SK-N-SH (cell line): ENCODE data around the gene P3H2. TPM values are rescaled to one million over a fixed set of nuclear protein-coding genes. Genes with fewer than 3 reads are reported as not detected.

Source experiments
- CTCF ChIA-PET: fragments of 300-600, 350-600 bp; formaldehyde crosslinking; extraction: SDS; loops from one replicate; lab custom pipeline; 2021; lab: Yijun Ruan, JAX
- POLR2A ChIA-PET: fragments of 350-600 bp; sonication (Branson Sonifier 250); formaldehyde crosslinking; extraction: SDS; loops from one replicate; lab custom pipeline; 2020; ENCODE audit warnings: antibody characterized with exemption, inconsistent platforms; lab: Yijun Ruan, JAX
- DNase-seq: peaks from one replicate; pipeline ENCODE4 v3.0.0; 2012
- H2AFZ ChIP-seq: fragments of 200-600 bp; sonication (generic); 2 replicates; pipeline ENCODE4 v1.8.1; 2016; ENCODE audit warnings: antibody characterized with exemption, mild to moderate bottlenecking, low read depth
- H3F3A ChIP-seq: fragments of 200-600 bp; sonication (generic); replicated peaks from 2 replicates; pipeline ENCODE3; 2016; ENCODE audit warnings: antibody characterized with exemption, mild to moderate bottlenecking; ENCODE audit not compliant: insufficient read depth
- H3K27ac ChIP-seq, 2 experiments: fragments of 200-500 bp in 1 of 2; fragments of 200-600 bp in 1 of 2; sonication (Bioruptor generic) in 1 of 2; sonication (generic), shearing (Covaris generic) in 1 of 2; 2 replicates each; pipeline versions ENCODE4 v1.5.1 to v1.6.1; 2014 to 2016; ENCODE audit warnings: low read depth in 2 of 2, inconsistent platforms in 1 of 2, low read length in 1 of 2, mild to moderate bottlenecking in 1 of 2, mixed read lengths in 1 of 2
- H3K27me3 ChIP-seq: fragments of 200-600 bp; sonication (generic), shearing (Covaris generic); 2 replicates; pipeline ENCODE4 v1.6.1; 2016; ENCODE audit warnings: mixed run types; ENCODE audit not compliant: insufficient read depth
- H3K36me3 ChIP-seq, 2 experiments: fragments of 200-500 bp in 1 of 2; fragments of 200-600 bp in 1 of 2; sonication (Bioruptor generic) in 1 of 2; sonication (generic) in 1 of 2; replicated peaks in 1 of 2; 2 replicates each; pipeline versions ENCODE3 to v1.5.1; 2014 to 2016; ENCODE audit warnings: low read length in 1 of 2, mild to moderate bottlenecking in 1 of 2; ENCODE audit not compliant: insufficient read depth in 2 of 2, control insufficient read depth in 1 of 2
- H3K4me1 ChIP-seq, 2 experiments: fragments of 200-500 bp in 1 of 2; fragments of 200-600 bp in 1 of 2; sonication (Bioruptor generic) in 1 of 2; sonication (generic), shearing (Covaris generic) in 1 of 2; 2 replicates each; pipeline versions ENCODE4 v1.5.1 to v1.6.1; 2014 to 2016; ENCODE audit warnings: low read depth in 1 of 2, low read length in 1 of 2, mixed run types in 1 of 2; ENCODE audit not compliant: insufficient read depth in 2 of 2, control insufficient read depth in 1 of 2
- H3K4me2 ChIP-seq: fragments of 200-600 bp; sonication (generic), shearing (Covaris generic); 2 replicates; pipeline ENCODE4 v1.6.1; 2017; ENCODE audit warnings: mixed run types
- H3K4me3 ChIP-seq, 2 experiments: fragments of 200-500 bp in 1 of 2; fragments of 200-600 bp in 1 of 2; sonication (Bioruptor generic) in 1 of 2; sonication (generic), shearing (Covaris generic) in 1 of 2; 2 replicates each; pipeline versions ENCODE4 v1.5.1 to v1.8.1; 2014 to 2016; ENCODE audit warnings: low read depth in 2 of 2, inconsistent platforms in 1 of 2, low read length in 1 of 2, mild to moderate bottlenecking in 1 of 2, mixed read lengths in 1 of 2, moderate library complexity in 1 of 2
- H3K79me2 ChIP-seq: fragments of 200-600 bp; sonication (generic); 2 replicates; pipeline ENCODE4 v1.8.1; 2017; ENCODE audit warnings: mild to moderate bottlenecking; ENCODE audit not compliant: insufficient read depth
- H3K9ac ChIP-seq: fragments of 200-600 bp; sonication (generic); 2 replicates; pipeline ENCODE4 v1.6.1; 2017; ENCODE audit warnings: mixed run types
- H3K9me2 ChIP-seq: fragments of 200-600 bp; sonication (generic); 2 replicates; pipeline ENCODE4 v1.6.1; 2017; ENCODE audit warnings: mixed run types
- H3K9me3 ChIP-seq: fragments of 200-600 bp; sonication (generic); 2 replicates; pipeline ENCODE4 v1.6.1; 2017; ENCODE audit warnings: mixed run types, mild to moderate bottlenecking, moderate library complexity
- H4K20me1 ChIP-seq: fragments of 200-600 bp; sonication (generic); 2 replicates; pipeline ENCODE4 v1.6.1; 2017; ENCODE audit warnings: mild to moderate bottlenecking, mixed run types; ENCODE audit not compliant: insufficient read depth
- CTCF ChIP-seq: fragments of 200-600 bp; sonication (generic); IDR thresholded peaks from 2 replicates; pipeline ENCODE4 v1.6.1; 2017; ENCODE audit warnings: antibody characterized with exemption, mild to moderate bottlenecking, moderate library complexity
- EP300 ChIP-seq, 2 experiments: IDR thresholded peaks; 2 replicates each; pipeline versions ENCODE4 v1.4.0 to v1.6.1; 2012; ENCODE audit warnings: borderline replicate concordance in 1 of 2, low read depth in 1 of 2, low read length in 1 of 2
- EZH2phosphoT487 ChIP-seq: fragments of 200-600 bp; sonication (generic); IDR thresholded peaks from 2 replicates; pipeline ENCODE4 v1.6.1; 2017; ENCODE audit warnings: low read depth, mixed run types, mild to moderate bottlenecking, antibody characterized with exemption, moderate library complexity, borderline replicate concordance
- FOSL2 ChIP-seq: IDR thresholded peaks from 2 replicates; pipeline ENCODE4 v1.4.0; 2012; ENCODE audit warnings: low read depth, mild to moderate bottlenecking, moderate library complexity, borderline replicate concordance
- FOXM1 ChIP-seq: IDR thresholded peaks from 2 replicates; pipeline ENCODE4 v1.4.0; 2012; ENCODE audit warnings: low read depth, mild to moderate bottlenecking
- GABPA ChIP-seq: IDR thresholded peaks from 2 replicates; pipeline ENCODE4 v1.4.0; 2012; ENCODE audit warnings: low read depth, mild to moderate bottlenecking
- GATA2 ChIP-seq: sonication (generic); formaldehyde crosslinking; IDR thresholded peaks from 2 replicates; pipeline ENCODE4 v1.5.0; 2020; ENCODE audit warnings: mild to moderate bottlenecking, missing genetic modification reagents
- JUND ChIP-seq: IDR thresholded peaks from 2 replicates; pipeline ENCODE4 v1.4.0; 2012
- MXI1 ChIP-seq: IDR thresholded peaks from 2 replicates; pipeline ENCODE4 v1.6.1; 2012; ENCODE audit warnings: mild to moderate bottlenecking, low read depth, low read length, improper control_type of control experiment
- PBX3 ChIP-seq: IDR thresholded peaks from 2 replicates; pipeline ENCODE4; 2012
- POLR2AphosphoS5 ChIP-seq: IDR thresholded peaks from 2 replicates; pipeline ENCODE4 v1.6.1; 2012; ENCODE audit warnings: low read depth, low read length
- RXRA ChIP-seq: IDR thresholded peaks from 2 replicates; pipeline ENCODE4 v1.4.0; 2012; ENCODE audit warnings: low read depth, mild to moderate bottlenecking, borderline replicate concordance
- SMC3 ChIP-seq: IDR thresholded peaks from 2 replicates; pipeline ENCODE4 v1.6.1; 2012; ENCODE audit warnings: low read depth, low read length, improper control_type of control experiment
- USF1 ChIP-seq: IDR thresholded peaks from 2 replicates; pipeline ENCODE4 v1.4.0; 2012; ENCODE audit warnings: low read depth, borderline replicate concordance
- USF2 ChIP-seq: fragments of 150-350 bp; IDR thresholded peaks from 2 replicates; pipeline ENCODE4 v1.6.1; 2017; ENCODE audit warnings: antibody characterized with exemption, low read length, low read depth, borderline replicate concordance
- YY1 ChIP-seq: IDR thresholded peaks from 2 replicates; pipeline ENCODE4 v1.4.0; 2012; ENCODE audit warnings: low read depth, mild to moderate bottlenecking
- ZBTB33 ChIP-seq: IDR thresholded peaks from 2 replicates; pipeline ENCODE4 v1.4.0; 2012; ENCODE audit warnings: low read depth, borderline replicate concordance
- WGBS: methylation state at CpG from one replicate; pipeline ENCODE4 v1.1.6; 2017; ENCODE audit warnings: low lambda C conversion rate; 5-methylcytosine and 5-hydroxymethylcytosine counted together
- polyA plus RNA-seq, 3 experiments: library from polyadenylated mRNA; depleted of rRNA; stranded (reverse); fragments of >200 nt; gene quantifications; 2 replicates each; pipeline ENCODE4 v1.2.3, GENCODE V29; 2012

P3H2 gene
- polyA plus RNA-seq, 1 of the 3 experiments (the other 2 are of a cell fraction), result 2.8 TPM

- DNase-seq, result no peak
- H3K9me2 ChIP-seq, result no peaks in the 10 kb centered on the region
- TF ChIP-seq POLR2AphosphoS5, result no peak
- no peak for TF ChIP-seq USF2
- TF ChIP-seq GATA2 (CRISPR knock-in tag), result no peak
- no peak for TF ChIP-seq RXRA
- TF ChIP-seq CTCF, result no peak
- TF ChIP-seq MXI1, result no peak
- no peak for TF ChIP-seq YY1
- TF ChIP-seq EP300 (IDR thresholded peaks at IDR 0.05; ENCODE audit: borderline replicate concordance in 1 of 2, low read depth in 1 of 2, low read length in 1 of 2), result no peak
- no peak for TF ChIP-seq FOXM1
- TF ChIP-seq EZH2phosphoT487, result no peak
- no peak for TF ChIP-seq GABPA
- no peak for TF ChIP-seq PBX3
- no peak for TF ChIP-seq SMC3
- TF ChIP-seq JUND, result no peak
- no peaks in the 10 kb centered on the region for H3F3A ChIP-seq
- no peaks in the 10 kb centered on the region for H4K20me1 ChIP-seq
- no peaks in the 10 kb centered on the region for H3K36me3 ChIP-seq
- H3K27me3 ChIP-seq, result no peaks in the 10 kb centered on the region; the same call in 1 of the 2 replicates
- no peak overlapping the region for H3K27ac ChIP-seq
- H3K4me1 ChIP-seq, result no peaks in the 10 kb centered on the region
- no peaks in the 10 kb centered on the region; the same call in 1 of the 2 replicates for H3K9me3 ChIP-seq
- H2AFZ ChIP-seq, result no peak overlapping the region
- H3K4me2 ChIP-seq, result no peak overlapping the region
- H3K4me3 ChIP-seq, result no peak overlapping the region
- no peak overlapping the region for H3K9ac ChIP-seq
- ChIA-PET CTCF (no interaction called here), POLR2A (no interaction called here)
- no peaks in the 10 kb centered on the region for H3K79me2 ChIP-seq
- 31% methylated on average over 3 of the region's 3 CpGs for WGBS
These were observed 21.3 kb upstream of the P3H2 start for GRCh38 chr3:190142041-190142440.

- ChIA-PET POLR2A (no interaction called here), CTCF (interaction anchor here (1.8 kb wide), 1 partner anchor 183 kb away, joined by 5 read pairs; the partner anchor contains the start of gene CLDN1)
- H3K79me2 ChIP-seq, result no peaks in the 10 kb centered on the region
These were observed 18.7 kb upstream of the P3H2 start for GRCh38 chr3:190139365-190139764.

More at GRCh38 chr3:190139365-190139764, 18.7 kb upstream of the P3H2 start:
- no peak for DNase-seq
- H3K27ac ChIP-seq, result no peak overlapping the region
- no peak for TF ChIP-seq ZBTB33
- no peak for TF ChIP-seq FOSL2
- no peak for TF ChIP-seq EP300 (IDR thresholded peaks at IDR 0.05; ENCODE audit: borderline replicate concordance in 1 of 2, low read depth in 1 of 2, low read length in 1 of 2)
- TF ChIP-seq USF1, result no peak
- TF ChIP-seq MXI1, result no peak
- TF ChIP-seq, all 33 proteins: peak for 0
- Histone ChIP-seq H3K9me2 (no peaks in the 10 kb centered on the region), H3F3A (no peaks in the 10 kb centered on the region), H3K9me3 (no peaks in the 10 kb centered on the region; the same call in 1 of the 2 replicates), H3K9ac (no peak overlapping the region), H3K4me1 (no peaks in the 10 kb centered on the region), H4K20me1 (no peaks in the 10 kb centered on the region), H3K4me3 (no peak overlapping the region), H2AFZ (no peak overlapping the region), H3K4me2 (no peak overlapping the region), H3K36me3 (no peaks in the 10 kb centered on the region), H3K27me3 (no peaks in the 10 kb centered on the region; the same call in 1 of the 2 replicates)
- WGBS, result 13% methylated on average over 5 of the region's 5 CpGs
